Esophagus squamous epithelium (tissue), 5 donors: ENCODE measurements around the gene CORO1C. TPM values are rescaled to one million over a fixed set of nuclear protein-coding genes. Genes with fewer than 3 reads are reported as not detected.

ENCODE experiments used
- DNase-seq: peaks from one replicate; lab custom pipeline; 2025; lab: John Stamatoyannopoulos, UW
- H3K27ac ChIP-seq, 4 donors: fragments of 200-600 bp; sonication (generic); one replicate each; pipeline ENCODE4 v1.5.1; 2016 to 2019; ENCODE audit warnings: mild to moderate bottlenecking in 1 of 4
- H3K27me3 ChIP-seq, 4 donors: fragments of 200-600 bp; sonication (generic); 1 replicate in 3 of 4; 2 replicates in 1 of 4; pipeline versions ENCODE4 v1.5.1 to v1.6.0; 2017 to 2021; ENCODE audit warnings: antibody characterized with exemption in 1 of 4
- H3K36me3 ChIP-seq, 3 donors: fragments of 200-600 bp; sonication (generic); one replicate each; pipeline ENCODE4 v1.5.1; 2016 to 2019
- H3K4me1 ChIP-seq, 3 donors: fragments of 200-600 bp; sonication (generic); one replicate each; pipeline ENCODE4 v1.5.1; 2017 to 2019
- H3K4me3 ChIP-seq, 4 donors: fragments of 200-600 bp; sonication (generic); 1 replicate in 3 of 4; 2 replicates in 1 of 4; pipeline ENCODE4 v1.5.1; 2016 to 2019; ENCODE audit warnings: mild to moderate bottlenecking in 2 of 4, moderate library complexity in 1 of 4
- H3K9me3 ChIP-seq, 3 donors: fragments of 200-600 bp; sonication (generic); one replicate each; pipeline ENCODE4 v1.5.1; 2016 to 2019
- CTCF ChIP-seq, 6 experiments: fragments of 450-650 bp in 4 of 6; fragments of 200-600 bp in 2 of 6; sonication (generic) in 2 of 6; IDR thresholded peaks; one replicate each; pipeline ENCODE4 v1.5.1; 2016 to 2019; ENCODE audit warnings: antibody characterized with exemption in 6 of 6, mild to moderate bottlenecking in 4 of 6, moderate library complexity in 4 of 6
- POLR2A ChIP-seq, 4 donors: fragments of 450-650 bp; IDR thresholded peaks; one replicate each; pipeline ENCODE4 v1.6.1; 2017; ENCODE audit warnings: antibody characterized with exemption in 4 of 4, mild to moderate bottlenecking in 4 of 4, moderate library complexity in 3 of 4
- WGBS, 2 donors: methylation state at CpG; one replicate each; pipeline ENCODE4 v1.1.5; 2018; 5-methylcytosine and 5-hydroxymethylcytosine counted together
- intact Hi-C: fragments of 100-400 bp; cut with DNase I; formaldehyde crosslinking; loops from one replicate; pipeline ENCODE4 v1.15.0; 2022
- total RNA-seq, 4 donors: library from RNA; depleted of rRNA; stranded (reverse); fragments of >200 nt; gene quantifications; one replicate each; pipeline ENCODE4 v1.1.0, GENCODE V29; 2016
- donor health status: DM: yes; HTN: yes; CAD: no.

CORO1C gene
- total RNA-seq, 4 donors from 2014 or later, result 67.2 to 142 (median 114) TPM

- intact Hi-C loops, result no loop called here
- no peaks in the 10 kb centered on the region for H3K9me3 ChIP-seq
- H3K27me3 ChIP-seq, result no peaks in the 10 kb centered on the region
- no peak overlapping the region for H3K27ac ChIP-seq
- H3K4me1 ChIP-seq, result peaks cover 7 to 16% (median 9%) of the 10 kb centered on the region in 3 donors
- no peaks in the 10 kb centered on the region for H3K36me3 ChIP-seq
- DNase-seq, result no peak
- WGBS, 2 donors, result 84 to 92% methylated on average over 7 of the region's 7 CpGs
- no peak overlapping the region for H3K4me3 ChIP-seq
- TF ChIP-seq CTCF (IDR thresholded peaks at IDR 0.05) (no peak), POLR2A (IDR thresholded peaks at IDR 0.05) (no peak)
These were observed 33.4 kb upstream of the CORO1C start for GRCh38 chr12:108764540-108765288.

DNA sequence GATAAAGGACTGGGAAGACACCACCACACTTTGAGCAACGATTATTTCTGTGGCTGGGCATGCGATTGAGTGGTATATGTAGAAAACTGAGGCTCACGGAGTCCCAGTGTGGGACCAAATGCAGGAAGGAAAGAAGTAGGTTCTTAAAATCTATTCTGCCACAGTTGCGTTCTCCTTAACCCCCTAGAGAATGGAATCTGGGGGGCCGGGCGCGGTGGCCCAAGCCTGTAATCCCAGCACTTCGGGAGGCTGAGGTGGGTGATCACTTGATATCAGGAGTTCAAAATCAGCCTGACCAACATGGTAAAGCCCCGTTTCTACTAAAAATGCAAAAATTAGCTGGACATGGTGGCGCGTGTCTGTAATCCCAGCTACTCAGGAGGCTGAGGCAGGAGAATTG, 29.9 kb upstream of the CORO1C start:
- H3K9me3 ChIP-seq, result no peaks in the 10 kb centered on the region
- TF ChIP-seq POLR2A (IDR thresholded peaks at IDR 0.05), result no peak
- TF ChIP-seq CTCF (IDR thresholded peaks at IDR 0.05), result no peak
- no peaks in the 10 kb centered on the region for H3K4me1 ChIP-seq
- no peak overlapping the region for H3K4me3 ChIP-seq
- DNase-seq, result no peak
- H3K27ac ChIP-seq, result no peak overlapping the region
- H3K36me3 ChIP-seq, result no peaks in the 10 kb centered on the region
- 95 to 98% methylated on average over 11 of the region's 11 CpGs for WGBS, 2 donors
- no peaks in the 10 kb centered on the region for H3K27me3 ChIP-seq
- intact Hi-C loops, result no loop called here

GRCh38 chr12:108759924-108760323, 28.6 kb upstream of the CORO1C start:
- no peaks in the 10 kb centered on the region for H3K4me1 ChIP-seq
- no peaks in the 10 kb centered on the region for H3K27me3 ChIP-seq
- no peak overlapping the region for H3K27ac ChIP-seq
- 70 to 77% methylated on average over 6 to 9 of the region's 11 CpGs for WGBS, 2 donors
- intact Hi-C loops, result no loop called here
- no peak for DNase-seq
- no peak for TF ChIP-seq CTCF (IDR thresholded peaks at IDR 0.05)
- TF ChIP-seq POLR2A (IDR thresholded peaks at IDR 0.05), result no peak
- no peaks in the 10 kb centered on the region for H3K9me3 ChIP-seq
- H3K36me3 ChIP-seq, result no peaks in the 10 kb centered on the region
- H3K4me3 ChIP-seq, result no peak overlapping the region

GRCh38 chr12:108757856-108758255, 26.5 kb upstream of the CORO1C start:
- no peak overlapping the region for H3K27ac ChIP-seq
- no peaks in the 10 kb centered on the region for H3K9me3 ChIP-seq
- no peak for TF ChIP-seq POLR2A (IDR thresholded peaks at IDR 0.05)
- no peak for TF ChIP-seq CTCF (IDR thresholded peaks at IDR 0.05)
- 71 to 72% methylated on average over 2 of the region's 2 CpGs for WGBS, 2 donors
- H3K4me3 ChIP-seq, result no peak overlapping the region
- H3K36me3 ChIP-seq, result no peaks in the 10 kb centered on the region
- H3K27me3 ChIP-seq, result no peaks in the 10 kb centered on the region
- intact Hi-C loops, result no loop called here
- DNase-seq, result no peak
- no peaks in the 10 kb centered on the region for H3K4me1 ChIP-seq

DNA sequence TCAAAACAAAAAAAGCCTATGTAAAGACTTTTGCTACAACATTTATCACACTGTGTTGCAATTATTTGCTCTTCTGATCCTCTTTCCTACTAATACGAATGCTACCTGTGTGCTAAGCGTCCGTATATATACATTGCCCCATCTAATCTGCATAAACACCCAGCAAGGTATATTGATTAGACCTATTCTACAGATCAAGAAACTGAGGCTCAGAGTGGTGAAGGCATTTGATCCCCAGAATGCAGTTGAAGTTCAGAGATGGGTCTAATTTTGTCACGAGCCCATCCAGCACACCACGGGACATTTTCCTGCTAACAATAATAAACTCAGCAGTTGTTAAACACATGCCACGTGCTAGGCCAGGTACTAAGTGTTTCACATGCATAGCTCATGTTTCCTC, 25.1 kb upstream of the CORO1C start:
- H3K27me3 ChIP-seq, result no peaks in the 10 kb centered on the region
- intact Hi-C loops, result no loop called here
- H3K27ac ChIP-seq, result no peak overlapping the region
- no peak overlapping the region for H3K4me3 ChIP-seq
- TF ChIP-seq CTCF (IDR thresholded peaks at IDR 0.05) (no peak), POLR2A (IDR thresholded peaks at IDR 0.05) (no peak)
- peaks cover 3 to 9% (median 8%) of the 10 kb centered on the region in 3 donors for H3K4me1 ChIP-seq
- no peak for DNase-seq
- 88 to 92% methylated on average over 6 of the region's 6 CpGs for WGBS, 2 donors
- no peaks in the 10 kb centered on the region for H3K9me3 ChIP-seq
- no peaks in the 10 kb centered on the region for H3K36me3 ChIP-seq
